ENCODE data around the gene TARS2. TPM values are rescaled to one million over a fixed set of nuclear protein-coding genes. Genes with fewer than 3 reads are reported as not detected.

The TARS2 gene
- total RNA-seq, 4 donors from 2014 or later = 12.2 to 25.5 (median 18.6) TPM

- no peak overlapping the region for H3K27ac ChIP-seq
- WGBS, 2 donors = 47% methylated on average over 4 of the region's 4 CpGs
- H3K4me1 ChIP-seq = peaks cover 0 to 64% (median 9%) of the 10 kb centered on the region in 4 donors
- no peak overlapping the region for H3K4me3 ChIP-seq
- TF ChIP-seq POLR2A (IDR thresholded peaks at IDR 0.05) (no peak), EP300 (IDR thresholded peaks at IDR 0.05) (no peak), CTCF (IDR thresholded peaks at IDR 0.05) (no peak)
- no peaks in the 10 kb centered on the region for H3K9me3 ChIP-seq
- DNase-seq (ENCODE audit: low spot score in 2 of 2) = no peak
- peaks cover 0 to 31% (median 17%) of the 10 kb centered on the region in 3 donors for H3K36me3 ChIP-seq
- H3K27me3 ChIP-seq = no peaks in the 10 kb centered on the region
Measured at GRCh38 chr1:150474869-150475268, 12.3 kb upstream of the TARS2 start.

DNA sequence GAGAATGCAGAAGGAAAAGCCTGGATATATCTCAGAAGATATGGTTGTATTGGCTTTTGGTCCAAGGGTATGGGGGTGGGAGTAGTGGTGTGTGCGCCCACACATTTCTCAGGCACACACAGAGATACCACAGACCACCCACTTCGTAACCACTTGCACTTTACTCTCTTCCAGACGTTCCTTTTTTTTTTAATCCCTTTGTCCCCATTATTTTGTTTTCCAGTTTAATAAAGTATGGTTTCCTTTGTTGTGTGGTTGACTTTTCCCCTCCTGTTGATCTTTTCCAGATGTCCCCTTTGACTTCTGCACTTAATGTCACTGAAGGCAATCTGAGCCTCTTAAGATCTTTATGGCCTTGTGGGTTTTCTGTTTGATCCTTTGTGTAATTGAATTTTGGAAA, 10.5 kb upstream of the TARS2 start:
- 36 to 41% methylated on average over 3 of the region's 3 CpGs for WGBS, 2 donors
- no peak overlapping the region for H3K4me3 ChIP-seq
- peak overlapping the region in 2 of 4 donors; percentile 41 to 52 for H3K27ac ChIP-seq
- H3K27me3 ChIP-seq = no peaks in the 10 kb centered on the region
- H3K36me3 ChIP-seq = peaks cover 0 to 14% (median 6%) of the 10 kb centered on the region in 3 donors
- DNase-seq (ENCODE audit: low spot score in 2 of 2) = no peak
- peaks cover 0 to 59% (median 6%) of the 10 kb centered on the region in 4 donors for H3K4me1 ChIP-seq
- no peaks in the 10 kb centered on the region for H3K9me3 ChIP-seq
- TF ChIP-seq EP300 (IDR thresholded peaks at IDR 0.05) (peak in 1 of 2 donors; percentile 21), CTCF (IDR thresholded peaks at IDR 0.05) (no peak)

DNA sequence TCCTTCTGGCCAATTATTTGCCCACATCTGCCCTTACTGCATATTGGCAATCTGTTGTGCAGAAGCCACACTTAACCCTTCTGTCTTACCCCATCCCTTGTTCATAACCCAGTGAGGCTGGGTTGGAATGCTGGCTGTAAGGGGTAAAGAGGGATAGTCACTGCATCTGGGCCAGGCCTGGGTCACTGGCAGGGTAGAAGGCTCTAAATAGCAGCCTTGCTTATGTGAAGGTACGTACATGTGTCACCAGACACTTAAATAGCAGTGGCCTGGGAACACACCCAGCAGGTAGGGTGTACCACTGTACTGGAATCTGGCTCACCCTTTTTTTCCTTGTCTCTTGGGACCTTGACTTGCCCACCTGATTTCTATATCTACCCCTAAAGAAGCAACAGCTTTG, 9.9 kb upstream of the TARS2 start:
- no peak overlapping the region for H3K4me3 ChIP-seq
- peaks cover 0 to 59% (median 6%) of the 10 kb centered on the region in 4 donors for H3K4me1 ChIP-seq
- no peaks in the 10 kb centered on the region for H3K9me3 ChIP-seq
- 54 to 71% methylated on average over 1 of the region's 1 CpG for WGBS, 2 donors
- H3K27me3 ChIP-seq = no peaks in the 10 kb centered on the region
- DNase-seq (ENCODE audit: low spot score in 2 of 2) = no peak
- TF ChIP-seq CTCF (IDR thresholded peaks at IDR 0.05) = no peak
- no peak for TF ChIP-seq EP300 (IDR thresholded peaks at IDR 0.05)
- no peak for TF ChIP-seq POLR2A (IDR thresholded peaks at IDR 0.05)
- H3K27ac ChIP-seq = peak overlapping the region in 1 of 4 donors; percentile 41
- H3K36me3 ChIP-seq = peaks cover 0 to 9% (median under 1%) of the 10 kb centered on the region in 3 donors

DNA sequence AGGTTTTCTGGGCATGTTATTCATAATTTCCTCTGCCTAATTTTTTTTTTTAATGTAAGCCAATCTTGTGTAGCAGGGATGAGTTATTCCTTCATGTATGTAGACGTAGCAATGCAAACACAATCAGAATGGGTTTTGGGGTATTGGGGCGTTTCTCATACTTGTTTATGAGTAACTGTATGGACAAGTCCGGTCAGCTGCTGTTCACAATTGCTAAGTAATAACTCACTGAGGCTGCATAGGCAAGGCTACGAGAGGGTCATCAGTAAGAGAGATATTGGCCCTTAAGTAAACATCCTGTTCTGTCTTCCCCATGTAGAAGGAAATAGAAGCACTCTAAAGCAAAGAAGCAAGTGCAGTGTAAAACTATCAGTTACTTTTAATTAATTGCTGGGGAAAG, 9.5 kb upstream of the TARS2 start:
- WGBS, 2 donors = 61 to 71% methylated on average over 4 of the region's 4 CpGs
- no peaks in the 10 kb centered on the region for H3K27me3 ChIP-seq
- DNase-seq (ENCODE audit: low spot score in 2 of 2) = no peak
- no peak for TF ChIP-seq POLR2A (IDR thresholded peaks at IDR 0.05)
- TF ChIP-seq EP300 (IDR thresholded peaks at IDR 0.05) = no peak
- no peak for TF ChIP-seq CTCF (IDR thresholded peaks at IDR 0.05)
- peaks cover 0 to 5% (median 0%) of the 10 kb centered on the region in 3 donors for H3K36me3 ChIP-seq
- H3K9me3 ChIP-seq = no peaks in the 10 kb centered on the region
- no peak overlapping the region for H3K27ac ChIP-seq
- no peak overlapping the region for H3K4me3 ChIP-seq
- peaks cover 0 to 59% (median 6%) of the 10 kb centered on the region in 4 donors for H3K4me1 ChIP-seq

DNA sequence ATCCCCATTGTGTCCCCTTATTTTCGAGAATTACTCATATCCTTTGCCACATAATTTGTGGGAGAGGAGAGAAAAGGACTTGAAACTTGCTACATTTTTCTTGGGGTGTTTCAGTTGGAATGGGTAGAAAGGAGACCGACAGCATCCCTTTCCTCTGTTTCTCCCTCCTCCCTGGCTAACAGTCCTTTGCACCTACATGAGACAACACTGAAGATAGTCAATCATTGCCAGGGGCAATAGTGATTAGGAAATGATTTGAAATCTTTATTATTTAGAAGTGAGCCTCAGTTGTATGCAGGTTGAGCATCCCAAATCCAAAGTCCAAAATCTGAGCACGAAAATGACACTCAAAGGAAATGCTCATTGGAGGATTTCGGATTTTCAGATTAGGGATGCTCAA, 7.8 kb upstream of the TARS2 start:
- TF ChIP-seq EP300 (IDR thresholded peaks at IDR 0.05) = no peak
- no peak for TF ChIP-seq CTCF (IDR thresholded peaks at IDR 0.05)
- TF ChIP-seq POLR2A (IDR thresholded peaks at IDR 0.05) = no peak
- Histone ChIP-seq H3K9me3 (no peaks in the 10 kb centered on the region), H3K27ac (no peak overlapping the region), H3K4me3 (no peak overlapping the region), H3K36me3 (no peaks in the 10 kb centered on the region), H3K4me1 (peaks cover 0 to 51% (median 6%) of the 10 kb centered on the region in 4 donors), H3K27me3 (no peaks in the 10 kb centered on the region)
- DNase-seq (ENCODE audit: low spot score in 2 of 2) = no peak
- WGBS, 2 donors = 73 to 79% methylated on average over 4 of the region's 4 CpGs

All from tibial nerve (tissue), 4 donors.